ENCODE measurements around the gene AVL9. TPM values are rescaled to one million over a fixed set of nuclear protein-coding genes. Genes with fewer than 3 reads are reported as not detected.
"Not testable (repeated sequence)": the region's sequence is repeated elsewhere in the genome, so short reads cannot be mapped to it uniquely, and the experiment has no call there.

Gene AVL9
- polyA plus RNA-seq, 1 donor: 41.8 TPM

- peak; percentile 93 for DNase-seq
Measured at GRCh38 chr7:32490127-32490796, 5.0 kb upstream of the AVL9 start, which contains the start of gene LSM5. TSS of gene LSM5 (minus strand) at chr7:32490380. CDS start at chr7:32490365, 15 bp downstream.

GRCh38 chr7:32494946-32495297 is 367 bp upstream of the AVL9 start:
- DNase-seq: no peak

- peak; percentile 7 for DNase-seq
Measured at GRCh38 chr7:32496052-32496813, 944 bp downstream of the AVL9 start.

- DNase-seq: not testable (repeated sequence)
Measured at GRCh38 chr7:32499755-32500154, 4.5 kb downstream of the AVL9 start.

GRCh38 chr7:32500216-32500615 is 4.9 kb downstream of the AVL9 start:
- DNase-seq: not testable (repeated sequence)

- no peak for DNase-seq
Measured at GRCh38 chr7:32500922-32501341, 5.6 kb downstream of the AVL9 start.

- DNase-seq: no peak
Measured at GRCh38 chr7:32501522-32501921, 6.2 kb downstream of the AVL9 start.

- no peak for DNase-seq
Measured at GRCh38 chr7:32502728-32503127, 7.4 kb downstream of the AVL9 start.

GRCh38 chr7:32506266-32507054 is 11.2 kb downstream of the AVL9 start:
- DNase-seq: no peak

GRCh38 chr7:32507414-32507813 is 12.1 kb downstream of the AVL9 start:
- DNase-seq: no peak

GRCh38 chr7:32511791-32512190 is 16.5 kb downstream of the AVL9 start:
- DNase-seq: no peak

- no peak for DNase-seq
Measured at GRCh38 chr7:32513210-32513609, 17.9 kb downstream of the AVL9 start.

- no peak for DNase-seq
Measured at GRCh38 chr7:32515890-32516550, 20.7 kb downstream of the AVL9 start.

- no peak for DNase-seq
Measured at GRCh38 chr7:32516551-32517100, 21.3 kb downstream of the AVL9 start.

- DNase-seq: peak; percentile 34
Measured at GRCh38 chr7:32518534-32519140, 23.3 kb downstream of the AVL9 start.

- no peak for DNase-seq
Measured at GRCh38 chr7:32519763-32520162, 24.5 kb downstream of the AVL9 start.

- no peak for DNase-seq
Measured at GRCh38 chr7:32522746-32523530, 27.6 kb downstream of the AVL9 start.

- DNase-seq: no peak
Measured at GRCh38 chr7:32524631-32525030, 29.3 kb downstream of the AVL9 start.

GRCh38 chr7:32525839-32526238 is 30.6 kb downstream of the AVL9 start:
- no peak for DNase-seq

GRCh38 chr7:32531402-32531801 is 36.1 kb downstream of the AVL9 start:
- no peak for DNase-seq

- DNase-seq: no peak
Measured at GRCh38 chr7:32532086-32532485, 36.8 kb downstream of the AVL9 start.

Measured in left kidney (tissue), 2 donors.